ENCODE data around the gene GDI1. TPM values are rescaled to one million over a fixed set of nuclear protein-coding genes. Genes with fewer than 3 reads are reported as not detected.
"Not testable (repeated sequence)": the region's sequence is repeated elsewhere in the genome, so short reads cannot be mapped to it uniquely, and the experiment has no call there.

The GDI1 gene
- total and polyA plus RNA-seq, 2 experiments from 2014 or later, result 48.5 to 95.9 TPM

GRCh38 chrX:154388649-154389048 is 48.3 kb upstream of the GDI1 start:
- peak; percentile 1; the same call in 1 of the 3 replicates for ATAC-seq
- H4K20me1 ChIP-seq (replicated peaks; ENCODE audit: insufficient read depth); H3K79me2 ChIP-seq (replicated peaks; ENCODE audit: insufficient read depth); H3F3A ChIP-seq (replicated peaks; ENCODE audit: low read depth); H3K4me2 ChIP-seq; H3K9me3 Mint-ChIP-seq; H3K27ac ChIP-seq (ENCODE audit: low read depth); H3K4me1 ChIP-seq (ENCODE audit: insufficient read depth); DNase-seq (ENCODE audit: low spot score); H3K36me3 ChIP-seq (ENCODE audit: insufficient read depth); H3K4me1 Mint-ChIP-seq; H3K4me3 ChIP-seq; H3K9me2 ChIP-seq (ENCODE audit: insufficient read depth); H2AFZ ChIP-seq; H3K36me3 Mint-ChIP-seq (ENCODE audit: low read depth); H3K27ac Mint-ChIP-seq; H3K27me3 ChIP-seq (ENCODE audit: insufficient read depth); H3K27me3 Mint-ChIP-seq (ENCODE audit: insufficient read depth, low read depth, poor library complexity); H3K4me3 Mint-ChIP-seq: not testable (repeated sequence)

- not testable (repeated sequence) for H3K9me2 ChIP-seq (ENCODE audit: insufficient read depth); H3F3A ChIP-seq (replicated peaks; ENCODE audit: low read depth); H3K27ac Mint-ChIP-seq; H3K4me3 Mint-ChIP-seq; H2AFZ ChIP-seq; H3K36me3 Mint-ChIP-seq (ENCODE audit: low read depth); H3K4me3 ChIP-seq; H4K20me1 ChIP-seq (replicated peaks; ENCODE audit: insufficient read depth); H3K4me2 ChIP-seq; H3K4me1 ChIP-seq (ENCODE audit: insufficient read depth); H3K9me3 Mint-ChIP-seq; H3K4me1 Mint-ChIP-seq; H3K79me2 ChIP-seq (replicated peaks; ENCODE audit: insufficient read depth); H3K36me3 ChIP-seq (ENCODE audit: insufficient read depth); H3K27ac ChIP-seq (ENCODE audit: low read depth); H3K27me3 ChIP-seq (ENCODE audit: insufficient read depth); DNase-seq (ENCODE audit: low spot score); H3K27me3 Mint-ChIP-seq (ENCODE audit: insufficient read depth, low read depth, poor library complexity)
- peak; percentile 70 for ATAC-seq
Measured at GRCh38 chrX:154389812-154390747, 46.9 kb upstream of the GDI1 start.

DNA sequence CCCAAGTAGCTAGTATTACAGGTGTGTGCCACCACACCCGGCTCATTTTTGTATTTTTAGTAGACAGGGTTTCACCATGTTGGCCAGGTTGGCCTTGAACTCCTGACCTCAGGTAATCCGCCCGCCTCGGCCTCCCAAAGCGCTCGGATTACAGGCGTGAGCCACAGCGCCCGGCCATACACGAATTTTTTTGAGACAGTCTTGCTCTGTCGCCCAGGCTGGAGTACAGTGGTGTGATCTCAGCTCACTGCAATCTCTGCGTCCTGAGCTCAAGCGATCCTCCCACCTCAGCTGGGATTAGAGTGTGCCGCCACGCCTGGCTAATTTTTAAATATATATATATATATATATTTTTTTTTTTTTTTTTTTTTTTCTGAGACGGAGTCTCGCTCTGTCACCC is 40.6 kb upstream of the GDI1 start:
- DNase-seq (ENCODE audit: low spot score), result not testable (repeated sequence)

GRCh38 chrX:154396973-154397887 is 39.7 kb upstream of the GDI1 start:
- no peaks in the 10 kb centered on the region for H4K20me1 ChIP-seq (replicated peaks; ENCODE audit: insufficient read depth)
- H3K27me3 ChIP-seq (ENCODE audit: insufficient read depth), result no peaks in the 10 kb centered on the region
- Mint-ChIP-seq H3K4me3 (peak overlapping the region; percentile 100), H3K4me1 (peaks cover 13% of the 10 kb centered on the region; the same call in 2 of the 3 replicates), H3K27ac (peak overlapping the region; percentile 100), H3K36me3 (ENCODE audit: low read depth) (peaks cover 36% of the 10 kb centered on the region), H3K27me3 (ENCODE audit: insufficient read depth, low read depth, poor library complexity) (peaks cover 31% of the 10 kb centered on the region), H3K9me3 (peaks cover 9% of the 10 kb centered on the region; the same call in 1 of the 3 replicates)
- H3F3A ChIP-seq (replicated peaks; ENCODE audit: low read depth), result peaks cover 21% of the 10 kb centered on the region
- ATAC-seq (peak; percentile 62), DNase-seq (ENCODE audit: low spot score) (peak; percentile 57)
- H2AFZ ChIP-seq, result no peak overlapping the region
- H3K9me2 ChIP-seq (ENCODE audit: insufficient read depth), result no peaks in the 10 kb centered on the region
- H3K79me2 ChIP-seq (replicated peaks; ENCODE audit: insufficient read depth), result peaks cover 17% of the 10 kb centered on the region
- H3K27ac ChIP-seq (ENCODE audit: low read depth), result peak overlapping the region; percentile 96
- TF ChIP-seq NANOG (IDR thresholded peaks at IDR 0.05; ENCODE audit: borderline replicate concordance) (no peak), CREB1 (CRISPR knock-in tag; IDR thresholded peaks at IDR 0.05; ENCODE audit: low read depth) (no peak), EZH2 (IDR thresholded peaks at IDR 0.05; ENCODE audit: low read depth, unreplicated experiment) (no peak), CTCF (conservative IDR thresholded peaks at IDR 0.05; ENCODE audit: low read depth in 2 of 2) (no peak), STAT1 (IDR thresholded peaks at IDR 0.05; ENCODE audit: unreplicated experiment) (no peak), ZNF114 (CRISPR knock-in tag; IDR thresholded peaks at IDR 0.05) (no peak), POLR2AphosphoS5 (IDR thresholded peaks at IDR 0.05; ENCODE audit: low read depth) (peak; percentile 40), EZH2phosphoT487 (IDR thresholded peaks at IDR 0.05; ENCODE audit: unreplicated experiment) (no peak)
- H3K4me3 ChIP-seq, result peak overlapping the region; percentile 85
- peaks cover 4% of the 10 kb centered on the region; the same call in 1 of the 2 replicates for H3K36me3 ChIP-seq (ENCODE audit: insufficient read depth)
- peaks cover 6% of the 10 kb centered on the region; the same call in 1 of the 2 replicates for H3K4me1 ChIP-seq (ENCODE audit: insufficient read depth)
- H3K4me2 ChIP-seq, result peak overlapping the region; percentile 78

More for the DNA sequence above, 40.6 kb upstream of the GDI1 start:
- peaks cover 34% of the 10 kb centered on the region for H3K36me3 Mint-ChIP-seq (ENCODE audit: low read depth)
- not testable (repeated sequence) for H3K9me2 ChIP-seq (ENCODE audit: insufficient read depth); H3K4me2 ChIP-seq; H3K9me3 Mint-ChIP-seq; H3K27ac ChIP-seq (ENCODE audit: low read depth); H4K20me1 ChIP-seq (replicated peaks; ENCODE audit: insufficient read depth); ATAC-seq; H3K27ac Mint-ChIP-seq; H3K36me3 ChIP-seq (ENCODE audit: insufficient read depth); H2AFZ ChIP-seq; H3K4me1 ChIP-seq (ENCODE audit: insufficient read depth); H3K27me3 ChIP-seq (ENCODE audit: insufficient read depth)
- Histone ChIP-seq H3F3A (replicated peaks; ENCODE audit: low read depth) (peaks cover 21% of the 10 kb centered on the region), H3K4me3 (peak overlapping the region; percentile 85; the same call in 1 of the 2 replicates), H3K79me2 (replicated peaks; ENCODE audit: insufficient read depth) (peaks cover 17% of the 10 kb centered on the region)
- peak overlapping the region; percentile 100; the same call in 1 of the 3 replicates for H3K4me3 Mint-ChIP-seq
- peaks cover 28% of the 10 kb centered on the region for H3K27me3 Mint-ChIP-seq (ENCODE audit: insufficient read depth, low read depth, poor library complexity)
- peaks cover 13% of the 10 kb centered on the region; the same call in 2 of the 3 replicates for H3K4me1 Mint-ChIP-seq
